BLaER1 treated with 17β-estradiol and CSF1 and Interleukin-3, amounts not matched to agents 10 nM and 100 nM (cell line): ENCODE measurements around the gene FAF1.
"Not testable (repeated sequence)": the region's sequence is repeated elsewhere in the genome, so short reads cannot be mapped to it uniquely, and the experiment has no call there.

Experiments
- H3K27ac ChIP-seq, 11 experiments: shearing (Covaris generic); formaldehyde crosslinking; 2 replicates each; pipeline ENCODE4 v1.8.1; 2022
- H3K27me3 ChIP-seq, 11 experiments: shearing (Covaris generic); formaldehyde crosslinking; 2 replicates each; pipeline ENCODE4 v1.8.1; 2022
- H3K36me3 ChIP-seq, 11 experiments: shearing (Covaris generic); formaldehyde crosslinking; 2 replicates each; pipeline ENCODE4 v1.8.1; 2022
- H3K4me1 ChIP-seq, 10 experiments: shearing (Covaris generic); formaldehyde crosslinking; 2 replicates each; pipeline ENCODE4 v1.8.1; 2022
- H3K4me2 ChIP-seq, 11 experiments: shearing (Covaris generic); formaldehyde crosslinking; 2 replicates each; pipeline ENCODE4 v1.8.1; 2022
- H3K4me3 ChIP-seq, 10 experiments: shearing (Covaris generic); formaldehyde crosslinking; 2 replicates each; pipeline ENCODE4 v1.8.1; 2022
- H3K9ac ChIP-seq, 11 experiments: shearing (Covaris generic); formaldehyde crosslinking; 2 replicates each; pipeline ENCODE4 v1.8.1; 2022
- H3K9me3 ChIP-seq, 11 experiments: shearing (Covaris generic); formaldehyde crosslinking; replicated peaks in 1 of 11; 2 replicates each; pipeline ENCODE4 v1.8.1; 2022
- H4K20me1 ChIP-seq, 11 experiments: shearing (Covaris generic); formaldehyde crosslinking; 2 replicates each; pipeline ENCODE4 v1.8.1; 2022
- Cebpa-rat ChIP-seq, 11 experiments: shearing (Covaris generic); IDR thresholded peaks; 2 replicates each; pipeline ENCODE4 v1.8.1; 2022

Gene FAF1

GRCh38 chr1:50841791-50842387, 118.2 kb downstream of the FAF1 start:
- no peak for TF ChIP-seq Cebpa-rat (IDR thresholded peaks at IDR 0.05)
- peaks cover 0 to 8% (median 0%) of the 10 kb centered on the region in 10 experiments; a peak in 1 of 20 replicates for H3K4me1 ChIP-seq
- no peaks in the 10 kb centered on the region for H3K27me3 ChIP-seq
- no peak overlapping the region for H3K4me2 ChIP-seq
- peaks cover 0 to 10% (median 6%) of the 10 kb centered on the region in 11 experiments; a peak in 4 of 22 replicates for H3K36me3 ChIP-seq
- H3K9me3 ChIP-seq = peaks cover 0 to 13% (median 4%) of the 10 kb centered on the region in 11 experiments; a peak in 14 of 22 replicates
- H4K20me1 ChIP-seq = peaks cover 0 to 15% (median 0%) of the 10 kb centered on the region in 11 experiments; a peak in 2 of 22 replicates
- no peak overlapping the region for H3K9ac ChIP-seq
- no peak overlapping the region for H3K4me3 ChIP-seq
- H3K27ac ChIP-seq = no peak overlapping the region

GRCh38 chr1:50836117-50836516, 124.0 kb downstream of the FAF1 start:
- peaks cover 24 to 45% (median 37%) of the 10 kb centered on the region in 11 experiments for H3K9me3 ChIP-seq
- H3K9ac ChIP-seq = no peak overlapping the region
- H3K4me3 ChIP-seq = no peak overlapping the region
- H3K36me3 ChIP-seq = peaks cover 3 to 38% (median 13%) of the 10 kb centered on the region in 11 experiments; a peak in 12 of 22 replicates
- H3K27ac ChIP-seq = no peak overlapping the region
- no peaks in the 10 kb centered on the region for H3K27me3 ChIP-seq
- H3K4me1 ChIP-seq = no peaks in the 10 kb centered on the region
- H4K20me1 ChIP-seq = no peaks in the 10 kb centered on the region; a peak in 2 of 22 replicates
- H3K4me2 ChIP-seq = no peak overlapping the region
- TF ChIP-seq Cebpa-rat (IDR thresholded peaks at IDR 0.05) = no peak

- Histone ChIP-seq H3K9me3 (peaks cover 28 to 57% (median 47%) of the 10 kb centered on the region in 11 experiments), H3K9ac (no peak overlapping the region)
Measured at GRCh38 chr1:50833216-50833615, 126.9 kb downstream of the FAF1 start.

GRCh38 chr1:50832167-50832566, 127.9 kb downstream of the FAF1 start:
- Histone ChIP-seq H3K4me1 (no peaks in the 10 kb centered on the region), H3K9ac (no peak overlapping the region), H3K4me3 (no peak overlapping the region), H3K36me3 (peaks cover 3 to 38% (median 13%) of the 10 kb centered on the region in 11 experiments; a peak in 12 of 22 replicates), H3K9me3 (peaks cover 31 to 63% (median 53%) of the 10 kb centered on the region in 11 experiments; a peak in 21 of 22 replicates), H3K4me2 (no peak overlapping the region), H3K27me3 (no peaks in the 10 kb centered on the region), H4K20me1 (no peaks in the 10 kb centered on the region; a peak in 2 of 22 replicates), H3K27ac (no peak overlapping the region)
- no peak for TF ChIP-seq Cebpa-rat (IDR thresholded peaks at IDR 0.05)

More at GRCh38 chr1:50833216-50833615, 126.9 kb downstream of the FAF1 start:
- H4K20me1 ChIP-seq = no peaks in the 10 kb centered on the region; a peak in 2 of 22 replicates
- no peak overlapping the region for H3K4me2 ChIP-seq
- peaks cover 3 to 38% (median 13%) of the 10 kb centered on the region in 11 experiments; a peak in 12 of 22 replicates for H3K36me3 ChIP-seq
- TF ChIP-seq Cebpa-rat (IDR thresholded peaks at IDR 0.05) = no peak
- no peak overlapping the region for H3K4me3 ChIP-seq
- H3K27ac ChIP-seq = no peak overlapping the region
- H3K4me1 ChIP-seq = no peaks in the 10 kb centered on the region
- no peaks in the 10 kb centered on the region for H3K27me3 ChIP-seq

GRCh38 chr1:50831300-50832061, 128.6 kb downstream of the FAF1 start:
- no peak overlapping the region for H3K4me2 ChIP-seq
- no peak for TF ChIP-seq Cebpa-rat (IDR thresholded peaks at IDR 0.05)
- H3K9ac ChIP-seq = no peak overlapping the region
- no peak overlapping the region for H3K27ac ChIP-seq
- peaks cover 3 to 38% (median 16%) of the 10 kb centered on the region in 11 experiments; a peak in 12 of 22 replicates for H3K36me3 ChIP-seq
- no peaks in the 10 kb centered on the region; a peak in 2 of 22 replicates for H4K20me1 ChIP-seq
- no peaks in the 10 kb centered on the region for H3K4me1 ChIP-seq
- H3K9me3 ChIP-seq = peaks cover 31 to 69% (median 54%) of the 10 kb centered on the region in 11 experiments
- H3K27me3 ChIP-seq = no peaks in the 10 kb centered on the region
- H3K4me3 ChIP-seq = no peak overlapping the region

GRCh38 chr1:50830621-50831020, 129.4 kb downstream of the FAF1 start:
- Histone ChIP-seq H4K20me1 (no peaks in the 10 kb centered on the region; a peak in 2 of 22 replicates), H3K36me3 (peaks cover 3 to 38% (median 13%) of the 10 kb centered on the region in 11 experiments; a peak in 10 of 22 replicates), H3K4me3 (no peak overlapping the region), H3K27ac (no peak overlapping the region), H3K9me3 (peaks cover 36 to 74% (median 54%) of the 10 kb centered on the region in 11 experiments), H3K27me3 (no peaks in the 10 kb centered on the region), H3K4me2 (no peak overlapping the region), H3K9ac (no peak overlapping the region), H3K4me1 (no peaks in the 10 kb centered on the region)
- TF ChIP-seq Cebpa-rat (IDR thresholded peaks at IDR 0.05) = no peak

GRCh38 chr1:50829014-50829958, 130.8 kb downstream of the FAF1 start:
- no peaks in the 10 kb centered on the region for H3K4me1 ChIP-seq
- H3K4me2 ChIP-seq = no peak overlapping the region
- TF ChIP-seq Cebpa-rat (IDR thresholded peaks at IDR 0.05) = no peak
- no peak overlapping the region for H3K4me3 ChIP-seq
- H3K27me3 ChIP-seq = no peaks in the 10 kb centered on the region
- H3K9me3 ChIP-seq = peaks cover 32 to 68% (median 50%) of the 10 kb centered on the region in 11 experiments
- H3K36me3 ChIP-seq = peaks cover 3 to 25% (median 11%) of the 10 kb centered on the region in 11 experiments; a peak in 10 of 22 replicates
- H3K27ac ChIP-seq = no peak overlapping the region
- H4K20me1 ChIP-seq = peaks cover 0 to 4% (median 0%) of the 10 kb centered on the region in 11 experiments; a peak in 3 of 22 replicates
- H3K9ac ChIP-seq = no peak overlapping the region

GRCh38 chr1:50827546-50827945, 132.5 kb downstream of the FAF1 start:
- no peak overlapping the region for H3K27ac ChIP-seq
- H3K4me2 ChIP-seq = no peak overlapping the region
- H3K36me3 ChIP-seq = peaks cover 0 to 10% (median 3%) of the 10 kb centered on the region in 11 experiments; a peak in 3 of 22 replicates
- H4K20me1 ChIP-seq = peaks cover 0 to 6% (median 0%) of the 10 kb centered on the region in 11 experiments; a peak in 2 of 22 replicates
- no peak overlapping the region for H3K9ac ChIP-seq
- H3K4me3 ChIP-seq = no peak overlapping the region
- peaks cover 25 to 50% (median 38%) of the 10 kb centered on the region in 11 experiments for H3K9me3 ChIP-seq
- no peaks in the 10 kb centered on the region for H3K4me1 ChIP-seq
- no peak for TF ChIP-seq Cebpa-rat (IDR thresholded peaks at IDR 0.05)
- no peaks in the 10 kb centered on the region for H3K27me3 ChIP-seq

GRCh38 chr1:50826792-50827191, 133.3 kb downstream of the FAF1 start:
- not testable (repeated sequence) for H3K4me2 ChIP-seq, H3K27me3 ChIP-seq, H4K20me1 ChIP-seq, H3K4me1 ChIP-seq, H3K27ac ChIP-seq, H3K9ac ChIP-seq, H3K4me3 ChIP-seq, H3K36me3 ChIP-seq
- peaks cover 21 to 43% (median 31%) of the 10 kb centered on the region in 11 experiments for H3K9me3 ChIP-seq
